Naive thymus-derived CD4-positive, alpha-beta T cell (primary cell): ENCODE results near the gene FRAT1. TPM values are rescaled to one million over a fixed set of nuclear protein-coding genes. Genes with fewer than 3 reads are reported as not detected.

Source experiments
- ATAC-seq: fragments of 150-1000 bp; cut with Tn5 transposase; 2 replicates; pipeline ENCODE4 v1.10.0; 2021; ENCODE audit warnings: mild to moderate bottlenecking, moderate library complexity
- CTCF ChIA-PET: fragments of 350-600 bp; sonication (Branson Sonifier 250); formaldehyde crosslinking; loops from one replicate; lab custom pipeline; 2021; ENCODE audit warnings: antibody characterized with exemption; lab: Charles Lee
- POLR2A ChIA-PET: fragments of 350-600 bp; sonication (Branson Sonifier 250); formaldehyde crosslinking; loops from one replicate; lab custom pipeline; 2021; ENCODE audit warnings: antibody characterized with exemption, inconsistent platforms; lab: Charles Lee
- DNase-seq, 9 donors: peaks; one replicate each; pipeline versions ENCODE4 v3.0.0 to v3.0.0-alpha.2; 2020 to 2022; ENCODE audit warnings: mixed read lengths in 1 of 9
- H3K27ac ChIP-seq: one replicate; pipeline ENCODE4 v1.7.0; 2013; ENCODE audit warnings: mild to moderate bottlenecking, low read depth, low read length, moderate library complexity
- H3K27me3 ChIP-seq, 2 donors: one replicate each; pipeline ENCODE4 v1.7.0; 2013; ENCODE audit warnings: low read length in 2 of 2, mild to moderate bottlenecking in 2 of 2, moderate library complexity in 2 of 2; ENCODE audit not compliant: control insufficient read depth in 2 of 2, insufficient read depth in 2 of 2
- H3K36me3 ChIP-seq, 3 experiments: 1 replicate in 2 of 3; 2 replicates in 1 of 3; pipeline ENCODE4 v1.7.0; 2013; ENCODE audit warnings: low read length in 3 of 3, mild to moderate bottlenecking in 3 of 3, moderate library complexity in 1 of 3; ENCODE audit not compliant: insufficient read depth in 3 of 3, control insufficient read depth in 2 of 3
- H3K4me1 ChIP-seq, 2 donors: one replicate each; pipeline ENCODE4 v1.7.0; 2013; ENCODE audit warnings: low read length in 2 of 2, mild to moderate bottlenecking in 2 of 2, moderate library complexity in 1 of 2; ENCODE audit not compliant: control insufficient read depth in 2 of 2, insufficient read depth in 2 of 2
- H3K4me3 ChIP-seq: 2 replicates; pipeline ENCODE4 v1.7.0; 2013; ENCODE audit warnings: mild to moderate bottlenecking, low read length
- H3K9me3 ChIP-seq, 3 experiments: 1 replicate in 2 of 3; 2 replicates in 1 of 3; pipeline ENCODE4 v1.7.0; 2013; ENCODE audit warnings: low read length in 3 of 3; ENCODE audit not compliant: control insufficient read depth in 2 of 3
- H3K27ac Mint-ChIP-seq, 9 donors: one replicate each; pipeline ENCODE4 v1.8.0; 2020 to 2022; ENCODE audit warnings: mixed read lengths in 9 of 9, mild to moderate bottlenecking in 8 of 9, moderate library complexity in 5 of 9, inconsistent platforms in 2 of 9
- H3K27me3 Mint-ChIP-seq, 5 donors: one replicate each; pipeline ENCODE4 v1.8.0; 2021 to 2022; ENCODE audit warnings: mixed read lengths in 5 of 5, mild to moderate bottlenecking in 1 of 5
- H3K36me3 Mint-ChIP-seq, 5 donors: one replicate each; pipeline ENCODE4 v1.8.0; 2020 to 2022; ENCODE audit warnings: mixed read lengths in 5 of 5, mild to moderate bottlenecking in 3 of 5, inconsistent platforms in 1 of 5
- H3K4me1 Mint-ChIP-seq, 7 donors: one replicate each; pipeline ENCODE4 v1.8.0; 2020 to 2022; ENCODE audit warnings: mixed read lengths in 7 of 7, mild to moderate bottlenecking in 3 of 7, inconsistent platforms in 1 of 7
- H3K4me3 Mint-ChIP-seq, 10 donors: one replicate each; pipeline ENCODE4 v1.8.0; 2020 to 2022; ENCODE audit warnings: mild to moderate bottlenecking in 10 of 10, mixed read lengths in 10 of 10, moderate library complexity in 6 of 10, inconsistent platforms in 2 of 10
- H3K9me3 Mint-ChIP-seq, 11 donors: one replicate each; pipeline ENCODE4 v1.8.0; 2020 to 2022; ENCODE audit warnings: mixed read lengths in 11 of 11, mild to moderate bottlenecking in 4 of 11, inconsistent platforms in 1 of 11, moderate library complexity in 1 of 11
- intact Hi-C, 2 donors: fragments of 100-400 bp; cut with micrococcal nuclease; formaldehyde crosslinking; loops; one replicate each; pipeline ENCODE4 v1.15.1; 2023
- polyA plus RNA-seq, 2 donors: library from polyadenylated mRNA; unstranded; fragments of 300-500 nt; fragmentation: Illumina TruSeq; gene quantifications; one replicate each; pipeline ENCODE4 v1.2.3, GENCODE V29; 2021
- total RNA-seq, 6 experiments: library from RNA in 5 of 6; stranded (reverse) in 5 of 6; gene quantifications; 1 replicate in 5 of 6; 2 replicates in 1 of 6; pipeline ENCODE4 v1.2.3 and lab custom pipeline; 2021 to 2026

The FRAT1 gene
- total and polyA plus RNA-seq, 7 experiments from 2014 or later = 4.4 to 41.0 (median 18.9) TPM

- Histone ChIP-seq H3K4me1 (peaks cover 12 to 13% of the 10 kb centered on the region in 2 donors), H3K27me3 (no peaks in the 10 kb centered on the region), H3K27ac (no peak overlapping the region), H3K36me3 (no peaks in the 10 kb centered on the region), H3K9me3 (no peaks in the 10 kb centered on the region), H3K4me3 (no peak overlapping the region)
- Mint-ChIP-seq H3K4me1 (peaks cover 19 to 57% (median 47%) of the 10 kb centered on the region in 7 donors), H3K36me3 (peaks cover 0 to 8% (median 0%) of the 10 kb centered on the region in 5 donors), H3K27me3 (peaks cover 0 to 17% (median 0%) of the 10 kb centered on the region in 5 donors), H3K27ac (peak overlapping the region in 1 of 9 donors; percentile 28), H3K4me3 (no peak overlapping the region), H3K9me3 (peaks cover 0 to 6% (median 0%) of the 10 kb centered on the region in 11 donors)
- ATAC-seq = no peak
- POLR2A ChIA-PET = interaction anchor here (4.9 kb wide), 1 partner anchor 9 kb away, joined by 52 read pairs; the partner anchor contains the start of gene FRAT2
- DNase-seq = no peak
- CTCF ChIA-PET = no interaction called here
- intact Hi-C loops = no loop called here
These were observed 4.4 kb downstream of the FRAT1 start for GRCh38 chr10:97323501-97323900.

- H3K4me3 ChIP-seq = no peak overlapping the region
- no peaks in the 10 kb centered on the region for H3K9me3 ChIP-seq
- H3K9me3 Mint-ChIP-seq = no peaks in the 10 kb centered on the region
- no peaks in the 10 kb centered on the region for H3K27me3 ChIP-seq
- ATAC-seq = no peak
- peaks cover 6 to 13% of the 10 kb centered on the region in 2 donors for H3K4me1 ChIP-seq
- ChIA-PET CTCF (no interaction called here), POLR2A (interaction anchor here (0.9 to 4.9 kb wide), 2 partner anchors 7 to 24 kb away, joined by 3 to 52 read pairs; partner anchors contain the start of gene FRAT2)
- no peak overlapping the region for H3K27ac ChIP-seq
- peaks cover 0 to 9% (median 0%) of the 10 kb centered on the region in 3 experiments for H3K36me3 ChIP-seq
- peaks cover 22 to 65% (median 58%) of the 10 kb centered on the region in 7 donors for H3K4me1 Mint-ChIP-seq
- peaks cover 0 to 8% (median 0%) of the 10 kb centered on the region in 5 donors for H3K27me3 Mint-ChIP-seq
- peaks cover 0 to 13% (median 8%) of the 10 kb centered on the region in 5 donors for H3K36me3 Mint-ChIP-seq
- no peak overlapping the region for H3K4me3 Mint-ChIP-seq
- intact Hi-C loops = no loop called here
- peak overlapping the region in 4 of 9 donors; percentile 3 to 59 (median 44) for H3K27ac Mint-ChIP-seq
- DNase-seq = no peak
These were observed 6.7 kb downstream of the FRAT1 start for GRCh38 chr10:97325754-97326153.

GRCh38 chr10:97327348-97328294 is 8.6 kb downstream of the FRAT1 start:
- DNase-seq (no peak), ATAC-seq (no peak)
- Mint-ChIP-seq H3K4me3 (peak overlapping the region in 1 of 10 donors; percentile 19), H3K27ac (peak overlapping the region in 8 of 9 donors; percentile 20 to 84 (median 67)), H3K27me3 (no peaks in the 10 kb centered on the region), H3K9me3 (no peaks in the 10 kb centered on the region), H3K4me1 (peaks cover 25 to 68% (median 63%) of the 10 kb centered on the region in 7 donors), H3K36me3 (peaks cover 0 to 17% (median 8%) of the 10 kb centered on the region in 5 donors)
- Histone ChIP-seq H3K4me3 (no peak overlapping the region), H3K4me1 (peaks cover 13 to 21% of the 10 kb centered on the region in 2 donors), H3K27ac (no peak overlapping the region), H3K36me3 (peaks cover 0 to 9% (median 0%) of the 10 kb centered on the region in 3 experiments), H3K9me3 (no peaks in the 10 kb centered on the region), H3K27me3 (no peaks in the 10 kb centered on the region)
- intact Hi-C loops = no loop called here
- ChIA-PET POLR2A (interaction anchor here (8.3 kb wide), 1 partner anchor 9 kb away, joined by 139 read pairs; the partner anchor contains the start of gene FRAT1), CTCF (interaction anchor here (0.7 to 1.6 kb wide), 3 partner anchors 8 to 80 kb away, joined by 4 read pairs; partner anchors contain the start of gene FRAT1)

GRCh38 chr10:97328646-97329453 is 9.8 kb downstream of the FRAT1 start:
- DNase-seq = no peak
- ATAC-seq = no peak
- ChIA-PET POLR2A (interaction anchor here (0.8 to 8.3 kb wide), 2 partner anchors 11 to 30 kb away, joined by 3 to 139 read pairs; partner anchors contain the start of gene FRAT1), CTCF (interaction anchor here (0.6 to 1.6 kb wide), 2 partner anchors 9 to 15 kb away, joined by 3 to 4 read pairs; partner anchors contain the start of gene FRAT1)
- peak overlapping the region in 7 of 9 donors; percentile 7 to 78 (median 47) for H3K27ac Mint-ChIP-seq
- no peaks in the 10 kb centered on the region for H3K9me3 ChIP-seq
- no peaks in the 10 kb centered on the region for H3K27me3 Mint-ChIP-seq
- H3K4me3 ChIP-seq = no peak overlapping the region
- peaks cover 35 to 78% (median 72%) of the 10 kb centered on the region in 7 donors for H3K4me1 Mint-ChIP-seq
- H3K36me3 Mint-ChIP-seq = peaks cover 5 to 17% (median 8%) of the 10 kb centered on the region in 5 donors
- no peak overlapping the region for H3K27ac ChIP-seq
- H3K4me3 Mint-ChIP-seq = peak overlapping the region in 1 of 10 donors; percentile 23
- H3K9me3 Mint-ChIP-seq = no peaks in the 10 kb centered on the region
- H3K4me1 ChIP-seq = peaks cover 20 to 28% of the 10 kb centered on the region in 2 donors
- H3K36me3 ChIP-seq = peaks cover 0 to 9% (median 0%) of the 10 kb centered on the region in 3 experiments
- H3K27me3 ChIP-seq = no peaks in the 10 kb centered on the region
- intact Hi-C loops = no loop called here

- Mint-ChIP-seq H3K36me3 (peaks cover 5 to 17% (median 8%) of the 10 kb centered on the region in 5 donors), H3K27ac (peak overlapping the region in 5 of 9 donors; percentile 4 to 67 (median 7)), H3K27me3 (no peaks in the 10 kb centered on the region), H3K4me1 (peaks cover 35 to 78% (median 72%) of the 10 kb centered on the region in 7 donors), H3K4me3 (peak overlapping the region in 5 of 10 donors; percentile 19 to 98 (median 43)), H3K9me3 (no peaks in the 10 kb centered on the region)
- ChIA-PET CTCF (interaction anchor here (4.9 kb wide), 1 partner anchor 10 kb away, joined by 31 read pairs; the partner anchor contains the start of gene FRAT1), POLR2A (interaction anchor here (1.5 to 8.3 kb wide), 2 partner anchors 11 kb away, joined by 5 to 139 read pairs; partner anchors contain the start of gene FRAT1)
- no peak for DNase-seq
- intact Hi-C loops = loop anchor here (5.0 to 10.0 kb wide), 4 partner anchors 52 to 745 kb away; partner anchors contain the start of genes EXOSC1 (in 1 of the 2), PI4K2A (in 1 of the 2), TM9SF3 (in 1 of the 2) and ZDHHC16 (in 1 of the 2)
- Histone ChIP-seq H3K27ac (no peak overlapping the region), H3K4me1 (peaks cover 20 to 28% of the 10 kb centered on the region in 2 donors), H3K9me3 (no peaks in the 10 kb centered on the region), H3K36me3 (peaks cover 0 to 14% (median 0%) of the 10 kb centered on the region in 3 experiments), H3K27me3 (no peaks in the 10 kb centered on the region), H3K4me3 (no peak overlapping the region)
- no peak for ATAC-seq
These were observed 10.7 kb downstream of the FRAT1 start for GRCh38 chr10:97329766-97330165.
